ENCODE results near the gene CORO2A.

DNA sequence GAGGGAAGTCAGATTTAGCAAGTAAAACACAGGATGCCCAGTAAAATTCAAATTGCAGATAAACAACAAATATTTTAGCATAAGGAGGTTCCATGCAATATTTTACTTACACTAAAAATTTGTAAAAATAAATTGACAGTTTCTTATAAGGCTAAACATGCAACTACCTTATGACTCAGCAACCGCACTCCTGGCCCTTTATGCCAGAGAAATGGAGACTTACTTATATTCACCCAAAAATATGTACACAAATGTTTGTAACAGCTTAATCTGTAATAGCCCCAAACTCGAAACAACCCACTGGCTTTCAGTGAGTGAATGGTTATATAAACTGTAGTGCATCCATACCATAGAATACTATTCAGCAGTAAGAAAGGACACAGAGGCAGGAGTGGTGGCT lies 44.9 kb downstream of the CORO2A start:
- TF ChIP-seq, protein P1, sequence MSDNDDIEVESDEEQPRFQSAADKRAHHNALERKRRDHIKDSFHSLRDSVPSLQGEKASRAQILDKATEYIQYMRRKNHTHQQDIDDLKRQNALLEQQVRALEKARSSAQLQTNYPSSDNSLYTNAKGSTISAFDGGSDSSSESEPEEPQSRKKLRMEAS (IDR thresholded peaks at IDR 0.05) = no peak
- no peak for TF ChIP-seq TAF1 (IDR thresholded peaks at IDR 0.05; ENCODE audit: low read depth)
- no peak for TF ChIP-seq EGR1 (IDR thresholded peaks at IDR 0.05)
- no peak for TF ChIP-seq TCF12 (IDR thresholded peaks at IDR 0.05; ENCODE audit: low read depth)
- no peak for TF ChIP-seq NFIC (IDR thresholded peaks at IDR 0.05)
- TF ChIP-seq EP300 (IDR thresholded peaks at IDR 0.05; ENCODE audit: borderline replicate concordance) = no peak
- TF ChIP-seq CREB1 (IDR thresholded peaks at IDR 0.05; ENCODE audit: low read depth) = no peak
- TF ChIP-seq FOXM1 (IDR thresholded peaks at IDR 0.05; ENCODE audit: borderline replicate concordance, low read depth) = no peak
- TF ChIP-seq, protein P2, sequence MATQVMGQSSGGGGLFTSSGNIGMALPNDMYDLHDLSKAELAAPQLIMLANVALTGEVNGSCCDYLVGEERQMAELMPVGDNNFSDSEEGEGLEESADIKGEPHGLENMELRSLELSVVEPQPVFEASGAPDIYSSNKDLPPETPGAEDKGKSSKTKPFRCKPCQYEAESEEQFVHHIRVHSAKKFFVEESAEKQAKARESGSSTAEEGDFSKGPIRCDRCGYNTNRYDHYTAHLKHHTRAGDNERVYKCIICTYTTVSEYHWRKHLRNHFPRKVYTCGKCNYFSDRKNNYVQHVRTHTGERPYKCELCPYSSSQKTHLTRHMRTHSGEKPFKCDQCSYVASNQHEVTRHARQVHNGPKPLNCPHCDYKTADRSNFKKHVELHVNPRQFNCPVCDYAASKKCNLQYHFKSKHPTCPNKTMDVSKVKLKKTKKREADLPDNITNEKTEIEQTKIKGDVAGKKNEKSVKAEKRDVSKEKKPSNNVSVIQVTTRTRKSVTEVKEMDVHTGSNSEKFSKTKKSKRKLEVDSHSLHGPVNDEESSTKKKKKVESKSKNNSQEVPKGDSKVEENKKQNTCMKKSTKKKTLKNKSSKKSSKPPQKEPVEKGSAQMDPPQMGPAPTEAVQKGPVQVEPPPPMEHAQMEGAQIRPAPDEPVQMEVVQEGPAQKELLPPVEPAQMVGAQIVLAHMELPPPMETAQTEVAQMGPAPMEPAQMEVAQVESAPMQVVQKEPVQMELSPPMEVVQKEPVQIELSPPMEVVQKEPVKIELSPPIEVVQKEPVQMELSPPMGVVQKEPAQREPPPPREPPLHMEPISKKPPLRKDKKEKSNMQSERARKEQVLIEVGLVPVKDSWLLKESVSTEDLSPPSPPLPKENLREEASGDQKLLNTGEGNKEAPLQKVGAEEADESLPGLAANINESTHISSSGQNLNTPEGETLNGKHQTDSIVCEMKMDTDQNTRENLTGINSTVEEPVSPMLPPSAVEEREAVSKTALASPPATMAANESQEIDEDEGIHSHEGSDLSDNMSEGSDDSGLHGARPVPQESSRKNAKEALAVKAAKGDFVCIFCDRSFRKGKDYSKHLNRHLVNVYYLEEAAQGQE (IDR thresholded peaks at IDR 0.05; ENCODE audit: low read depth) = no peak
- TF ChIP-seq CEBPB (IDR thresholded peaks at IDR 0.05) = no peak
- TF ChIP-seq YY1 (IDR thresholded peaks at IDR 0.05; ENCODE audit: low read depth) = no peak

All from Ishikawa (cell line).